ENCODE data around the gene RHOJ.
"Not testable (repeated sequence)": the region's sequence is repeated elsewhere in the genome, so short reads cannot be mapped to it uniquely, and the experiment has no call there.

RHOJ gene

DNA sequence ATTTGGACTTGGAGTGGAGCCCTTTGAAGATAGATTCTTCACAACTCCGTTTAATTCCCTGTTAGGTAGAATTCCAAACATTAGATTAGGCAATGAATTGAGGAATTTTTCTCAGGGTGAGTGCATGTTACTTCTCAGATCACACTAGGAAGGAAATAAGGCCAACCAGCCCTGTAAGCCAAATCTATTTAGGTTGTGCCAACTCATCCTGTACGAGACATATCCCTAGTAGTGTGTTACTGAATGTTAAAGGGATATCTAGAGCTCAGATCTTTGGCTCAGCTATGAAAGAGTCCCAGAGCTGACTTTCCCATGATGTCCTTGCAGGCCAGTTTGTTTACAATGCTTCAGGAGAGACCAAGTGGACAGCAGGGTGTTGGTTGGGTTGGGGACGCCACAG is 68.9 kb downstream of the RHOJ start:
- Histone ChIP-seq H3K4me1 (ENCODE audit: control insufficient read depth, low read depth, low read length) (no peaks in the 10 kb centered on the region), H3K9me3 (ENCODE audit: control insufficient read depth, low read depth, low read length) (no peaks in the 10 kb centered on the region), H3K4me3 (ENCODE audit: low read length) (no peak overlapping the region), H3K27ac (ENCODE audit: low read length) (no peak overlapping the region), H3K9ac (ENCODE audit: low read length) (no peak overlapping the region), H3K27me3 (ENCODE audit: control insufficient read depth, insufficient read depth, low read length) (no peaks in the 10 kb centered on the region), H3K36me3 (ENCODE audit: control insufficient read depth, low read depth, low read length) (no peaks in the 10 kb centered on the region)

DNA sequence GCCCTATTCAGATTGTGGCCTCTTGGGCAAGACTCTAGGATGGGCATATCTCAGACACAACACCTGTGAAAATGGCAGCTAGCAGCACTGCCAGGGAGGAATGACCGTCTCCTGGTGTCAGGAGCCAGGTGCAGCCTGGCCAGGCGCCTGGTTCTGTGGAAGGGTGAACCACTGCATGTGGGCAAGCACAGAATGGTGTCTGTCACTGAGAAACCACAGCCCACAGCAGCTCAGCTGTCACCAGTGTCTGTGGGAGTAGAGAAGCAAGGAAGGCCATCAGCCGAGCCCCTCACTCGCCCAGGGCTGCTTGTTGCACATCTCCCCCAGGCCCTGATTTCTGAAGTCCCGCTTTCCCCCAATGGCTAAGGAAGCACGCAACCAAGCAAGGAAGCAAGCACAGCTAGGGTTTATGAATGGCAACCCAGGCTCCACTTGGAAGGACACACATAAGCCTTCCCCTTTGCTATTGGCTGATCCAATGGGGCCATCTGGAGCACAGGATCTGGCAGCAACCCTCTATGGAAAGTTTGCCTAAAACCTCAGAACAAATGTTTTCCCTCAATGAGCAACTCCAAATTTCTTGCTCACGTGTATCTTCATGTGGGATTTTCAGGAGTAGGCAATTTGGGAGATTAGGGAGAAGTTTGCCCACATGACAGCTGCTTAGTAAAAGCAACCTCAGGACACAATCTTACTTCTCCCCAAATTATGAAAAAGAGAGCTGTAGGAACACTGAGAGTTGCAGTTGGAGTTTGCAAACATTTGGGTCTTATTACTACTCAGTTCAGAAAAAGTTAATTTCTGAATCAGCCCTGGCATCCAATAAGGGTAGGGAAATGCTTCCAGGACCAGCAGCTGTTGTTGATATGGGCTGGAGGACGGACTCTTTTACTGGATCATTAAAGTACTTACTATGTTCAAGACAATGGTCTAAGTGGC is 69.7 kb downstream of the RHOJ start:
- Histone ChIP-seq H3K4me3 (ENCODE audit: low read length) (no peak overlapping the region), H3K9ac (ENCODE audit: low read length) (no peak overlapping the region), H3K36me3 (ENCODE audit: control insufficient read depth, low read depth, low read length) (no peaks in the 10 kb centered on the region), H3K4me1 (ENCODE audit: control insufficient read depth, low read depth, low read length) (no peaks in the 10 kb centered on the region), H3K27ac (ENCODE audit: low read length) (no peak overlapping the region), H3K9me3 (ENCODE audit: control insufficient read depth, low read depth, low read length) (no peaks in the 10 kb centered on the region), H3K27me3 (ENCODE audit: control insufficient read depth, insufficient read depth, low read length) (no peaks in the 10 kb centered on the region)

DNA sequence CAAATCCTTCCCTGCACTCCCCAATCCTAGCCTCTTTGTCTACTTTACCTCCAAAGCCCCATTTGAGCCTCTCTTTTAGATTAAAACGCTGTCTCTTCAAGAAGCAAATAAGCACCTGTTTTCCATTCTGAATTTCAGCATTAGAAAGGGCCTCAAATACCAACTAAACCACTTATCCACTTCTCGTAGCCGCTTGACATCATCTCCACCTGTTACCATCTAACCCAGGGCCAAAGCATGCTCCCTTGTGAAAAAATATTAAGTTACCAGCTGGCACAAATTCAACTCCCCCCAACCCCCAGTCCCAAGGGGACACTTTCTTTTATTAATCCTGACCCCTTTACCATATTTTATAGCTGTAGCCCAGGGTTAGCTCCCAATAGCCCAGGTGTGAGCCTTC is 71.4 kb downstream of the RHOJ start:
- no peaks in the 10 kb centered on the region for H3K4me1 ChIP-seq (ENCODE audit: control insufficient read depth, low read depth, low read length)
- no peaks in the 10 kb centered on the region for H3K36me3 ChIP-seq (ENCODE audit: control insufficient read depth, low read depth, low read length)
- no peak overlapping the region for H3K9ac ChIP-seq (ENCODE audit: low read length)
- H3K27me3 ChIP-seq (ENCODE audit: control insufficient read depth, insufficient read depth, low read length), result no peaks in the 10 kb centered on the region
- no peak overlapping the region for H3K4me3 ChIP-seq (ENCODE audit: low read length)
- no peaks in the 10 kb centered on the region for H3K9me3 ChIP-seq (ENCODE audit: control insufficient read depth, low read depth, low read length)
- no peak overlapping the region for H3K27ac ChIP-seq (ENCODE audit: low read length)

DNA sequence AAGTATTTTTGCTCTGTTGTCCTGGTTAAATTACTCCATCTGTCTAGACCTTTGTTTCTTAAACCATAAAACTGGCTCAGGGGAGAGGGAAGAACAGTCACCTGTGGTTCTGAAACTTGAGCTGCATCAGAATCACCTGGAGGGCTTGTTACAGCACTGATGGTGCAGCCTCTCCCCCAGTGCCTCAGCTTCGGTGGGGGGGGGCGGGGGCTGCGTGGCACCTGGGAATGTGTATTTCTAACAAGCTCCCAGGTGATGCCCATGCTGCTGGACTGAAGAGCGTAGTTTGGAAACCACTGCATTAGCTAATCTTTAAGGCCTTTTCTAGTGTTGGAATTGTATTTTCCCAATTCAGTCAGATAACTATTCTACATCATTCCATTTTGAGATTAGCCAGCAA is 71.8 kb downstream of the RHOJ start:
- Histone ChIP-seq H3K4me1 (ENCODE audit: control insufficient read depth, low read depth, low read length) (no peaks in the 10 kb centered on the region), H3K9me3 (ENCODE audit: control insufficient read depth, low read depth, low read length) (no peaks in the 10 kb centered on the region), H3K4me3 (ENCODE audit: low read length) (no peak overlapping the region), H3K27me3 (ENCODE audit: control insufficient read depth, insufficient read depth, low read length) (no peaks in the 10 kb centered on the region), H3K9ac (ENCODE audit: low read length) (no peak overlapping the region), H3K27ac (ENCODE audit: low read length) (no peak overlapping the region), H3K36me3 (ENCODE audit: control insufficient read depth, low read depth, low read length) (no peaks in the 10 kb centered on the region)

DNA sequence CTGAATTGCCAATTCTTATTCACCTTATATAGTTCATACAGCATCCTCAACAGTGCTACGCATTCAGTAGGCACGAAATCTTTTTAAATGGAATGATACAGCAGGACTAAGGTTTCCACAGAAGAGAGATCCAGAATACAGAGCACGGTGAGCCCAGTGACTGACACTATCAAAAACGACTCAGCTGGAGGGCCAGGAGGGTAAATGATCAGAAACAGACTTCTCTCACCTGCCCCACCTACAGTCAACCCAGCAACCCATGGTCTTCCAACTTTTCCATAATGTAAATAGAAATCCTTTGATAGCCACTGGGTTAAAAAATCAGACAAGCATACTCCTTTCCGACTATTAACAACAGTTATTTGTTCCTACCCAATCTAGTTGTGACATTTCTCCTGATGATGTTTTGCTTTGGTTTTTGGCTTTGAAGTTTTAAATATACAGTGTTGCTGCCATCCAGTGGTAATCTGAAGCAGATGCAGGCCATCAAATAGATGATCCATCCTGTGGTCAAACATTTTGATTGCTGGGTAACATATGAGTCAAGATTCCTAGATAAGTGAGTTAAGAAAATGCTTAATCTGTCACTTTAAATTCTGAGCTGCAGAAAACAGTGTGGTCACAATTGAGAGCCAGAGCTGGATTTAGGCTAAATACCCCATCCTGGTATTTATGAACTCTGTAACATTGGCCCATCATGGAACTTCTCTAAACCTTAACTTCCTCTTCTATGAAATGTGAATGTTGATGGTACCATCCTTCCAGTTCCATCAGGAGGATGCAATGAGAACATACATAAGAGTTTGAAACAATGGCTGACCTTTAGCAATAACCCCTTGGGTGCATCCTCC is 72.5 kb downstream of the RHOJ start:
- Histone ChIP-seq H3K4me1 (ENCODE audit: control insufficient read depth, low read depth, low read length) (no peaks in the 10 kb centered on the region), H3K27me3 (ENCODE audit: control insufficient read depth, insufficient read depth, low read length) (no peaks in the 10 kb centered on the region), H3K9me3 (ENCODE audit: control insufficient read depth, low read depth, low read length) (no peaks in the 10 kb centered on the region), H3K36me3 (ENCODE audit: control insufficient read depth, low read depth, low read length) (no peaks in the 10 kb centered on the region), H3K4me3 (ENCODE audit: low read length) (no peak overlapping the region), H3K27ac (ENCODE audit: low read length) (no peak overlapping the region), H3K9ac (ENCODE audit: low read length) (no peak overlapping the region)

DNA sequence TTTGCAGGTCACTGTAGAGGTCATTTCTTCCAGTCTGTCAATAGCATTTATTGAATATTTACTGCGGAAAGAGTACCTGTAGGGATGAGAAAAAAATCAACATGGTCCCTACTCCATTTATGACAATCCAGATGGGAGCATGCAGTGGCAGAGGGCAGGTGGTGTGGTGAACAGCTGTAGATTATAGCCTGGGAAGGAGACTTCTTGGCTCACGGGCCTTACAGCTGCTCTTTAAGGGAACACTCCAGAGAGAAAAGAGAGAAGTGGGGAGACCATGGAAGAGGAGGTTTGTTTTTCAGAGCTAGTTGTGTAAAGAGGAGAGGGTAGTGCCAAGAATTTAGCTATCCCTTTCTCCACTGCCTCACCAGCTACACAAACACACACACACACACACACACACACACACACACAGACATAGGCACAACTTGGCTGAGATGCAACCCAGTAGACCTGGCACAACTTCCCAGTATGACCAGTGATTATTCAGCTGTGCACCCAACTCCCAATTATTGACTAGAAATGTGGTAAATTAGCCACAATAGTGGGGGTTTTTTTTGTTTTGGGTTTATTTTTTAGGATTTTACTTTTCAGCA is 73.4 kb downstream of the RHOJ start:
- Histone ChIP-seq H3K27ac (ENCODE audit: low read length) (no peak overlapping the region), H3K36me3 (ENCODE audit: control insufficient read depth, low read depth, low read length) (no peaks in the 10 kb centered on the region), H3K4me1 (ENCODE audit: control insufficient read depth, low read depth, low read length) (no peaks in the 10 kb centered on the region), H3K9ac (ENCODE audit: low read length) (no peak overlapping the region), H3K27me3 (ENCODE audit: control insufficient read depth, insufficient read depth, low read length) (no peaks in the 10 kb centered on the region), H3K4me3 (ENCODE audit: low read length) (no peak overlapping the region), H3K9me3 (ENCODE audit: control insufficient read depth, low read depth, low read length) (no peaks in the 10 kb centered on the region)

DNA sequence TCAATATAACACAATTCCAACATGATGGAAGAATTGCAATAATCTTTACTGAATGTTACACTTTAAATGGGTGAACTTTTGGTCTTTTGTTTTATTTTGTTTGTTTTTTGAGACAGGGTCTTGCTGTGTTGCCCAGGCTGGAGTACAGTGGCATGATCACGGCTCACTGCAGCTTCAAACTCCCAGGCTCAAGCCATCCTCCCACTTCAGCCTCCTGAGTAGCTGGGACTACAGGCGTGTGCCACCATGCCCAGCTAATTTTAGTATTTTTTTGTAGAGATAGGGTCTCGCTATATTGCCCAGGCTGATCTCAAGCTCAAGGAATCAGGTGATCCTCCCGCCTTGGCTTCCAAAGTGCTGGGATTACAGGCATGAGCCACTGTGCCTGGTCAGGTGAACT is 75.7 kb downstream of the RHOJ start:
- not testable (repeated sequence) for H3K4me3 ChIP-seq (ENCODE audit: low read length); H3K27ac ChIP-seq (ENCODE audit: low read length); H3K9ac ChIP-seq (ENCODE audit: low read length); H3K36me3 ChIP-seq (ENCODE audit: control insufficient read depth, low read depth, low read length); H3K9me3 ChIP-seq (ENCODE audit: control insufficient read depth, low read depth, low read length); H3K27me3 ChIP-seq (ENCODE audit: control insufficient read depth, insufficient read depth, low read length); H3K4me1 ChIP-seq (ENCODE audit: control insufficient read depth, low read depth, low read length)

DNA sequence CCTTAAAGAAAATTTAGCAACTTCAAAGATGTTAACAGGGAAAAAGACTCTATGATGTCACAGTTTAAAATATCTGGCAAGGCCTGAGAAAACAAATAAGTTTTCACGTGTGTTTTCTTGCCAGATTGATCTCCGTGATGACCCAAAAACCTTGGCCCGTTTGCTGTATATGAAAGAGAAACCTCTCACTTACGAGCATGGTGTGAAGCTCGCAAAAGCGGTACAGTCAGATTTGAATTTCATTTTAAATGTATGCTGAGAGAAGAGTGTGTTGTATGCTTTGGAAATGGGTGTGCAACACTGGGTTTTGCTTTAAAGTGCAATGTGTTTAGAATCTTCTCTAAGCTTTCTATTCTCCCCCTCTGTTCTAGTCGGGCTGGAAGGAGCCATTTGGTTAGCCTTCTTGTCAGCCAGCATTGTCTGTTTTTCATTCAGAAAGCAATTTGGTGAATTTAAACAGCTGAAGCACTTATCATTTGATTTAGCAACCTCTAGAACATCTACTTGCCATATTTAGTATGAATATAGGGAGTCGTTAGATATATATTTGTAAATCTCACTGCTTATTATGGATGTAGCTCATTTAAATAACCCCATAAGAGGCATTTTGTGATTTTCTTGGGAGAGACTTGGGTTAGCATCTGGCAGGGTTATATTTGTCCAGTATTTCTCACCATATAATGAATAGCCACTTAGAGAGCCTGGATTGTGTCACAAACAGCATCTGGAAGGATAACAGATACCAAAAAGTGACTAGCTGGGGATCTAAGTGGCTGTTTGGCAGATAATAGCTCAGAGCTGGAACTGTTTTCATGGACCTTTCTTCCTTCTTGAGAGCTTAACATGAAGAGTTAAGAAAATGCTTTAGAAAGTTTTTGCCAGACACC is 79.0 kb downstream of the RHOJ start:
- no peak overlapping the region for H3K4me3 ChIP-seq (ENCODE audit: low read length)
- H3K4me1 ChIP-seq (ENCODE audit: control insufficient read depth, low read depth, low read length), result peaks cover 8% of the 10 kb centered on the region
- H3K27me3 ChIP-seq (ENCODE audit: control insufficient read depth, insufficient read depth, low read length), result no peaks in the 10 kb centered on the region
- no peak overlapping the region for H3K9ac ChIP-seq (ENCODE audit: low read length)
- no peaks in the 10 kb centered on the region for H3K36me3 ChIP-seq (ENCODE audit: control insufficient read depth, low read depth, low read length)
- no peaks in the 10 kb centered on the region for H3K9me3 ChIP-seq (ENCODE audit: control insufficient read depth, low read depth, low read length)
- no peak overlapping the region for H3K27ac ChIP-seq (ENCODE audit: low read length)

DNA sequence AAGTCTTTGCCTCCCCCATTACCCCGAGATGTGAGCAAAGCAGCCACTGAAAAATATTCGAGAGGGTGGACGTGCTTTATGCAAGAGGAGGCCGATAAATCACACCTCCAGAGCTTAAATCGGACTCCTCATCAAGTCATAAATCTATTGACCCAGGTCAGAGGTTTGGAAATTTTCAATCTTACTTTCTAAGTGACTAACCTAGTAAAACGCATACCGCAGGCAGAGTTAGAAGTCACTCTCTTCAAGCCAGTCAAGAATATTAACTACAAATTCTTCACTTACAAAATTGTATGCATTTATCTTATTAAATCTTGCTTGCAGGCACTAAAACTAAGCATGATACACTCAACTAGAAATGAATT is 79.6 kb downstream of the RHOJ start:
- Histone ChIP-seq H3K9me3 (ENCODE audit: control insufficient read depth, low read depth, low read length) (no peaks in the 10 kb centered on the region), H3K9ac (ENCODE audit: low read length) (no peak overlapping the region), H3K27me3 (ENCODE audit: control insufficient read depth, insufficient read depth, low read length) (no peaks in the 10 kb centered on the region)

DNA sequence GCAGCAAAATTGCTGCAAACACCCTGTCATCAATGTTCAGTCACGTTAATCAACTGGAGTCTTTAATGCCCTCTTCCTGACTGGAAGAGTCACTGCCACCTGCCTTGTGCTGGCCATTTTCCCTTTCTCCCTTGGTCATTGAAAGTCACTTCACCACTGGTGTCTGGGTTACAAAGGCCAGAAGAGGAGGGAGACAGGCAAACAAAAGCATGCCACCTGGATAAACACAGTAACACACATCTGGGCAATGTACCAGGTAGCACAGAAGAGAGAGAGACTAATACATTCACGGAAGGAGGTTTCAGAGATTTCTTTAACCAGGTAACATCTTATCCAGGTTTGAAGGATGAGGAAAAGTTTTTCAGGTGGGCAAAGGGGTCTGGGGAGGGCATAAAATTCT is 81.8 kb downstream of the RHOJ start:
- peaks cover 11% of the 10 kb centered on the region for H3K4me1 ChIP-seq (ENCODE audit: control insufficient read depth, low read depth, low read length)
- no peaks in the 10 kb centered on the region for H3K36me3 ChIP-seq (ENCODE audit: control insufficient read depth, low read depth, low read length)
- no peak overlapping the region for H3K27ac ChIP-seq (ENCODE audit: low read length)
- H3K27me3 ChIP-seq (ENCODE audit: control insufficient read depth, insufficient read depth, low read length), result no peaks in the 10 kb centered on the region
- no peak overlapping the region for H3K9ac ChIP-seq (ENCODE audit: low read length)
- no peak overlapping the region for H3K4me3 ChIP-seq (ENCODE audit: low read length)
- no peaks in the 10 kb centered on the region for H3K9me3 ChIP-seq (ENCODE audit: control insufficient read depth, low read depth, low read length)

More for the DNA sequence above, 79.6 kb downstream of the RHOJ start:
- H3K4me1 ChIP-seq (ENCODE audit: control insufficient read depth, low read depth, low read length), result peaks cover 8% of the 10 kb centered on the region
- H3K27ac ChIP-seq (ENCODE audit: low read length), result no peak overlapping the region
- no peak overlapping the region for H3K4me3 ChIP-seq (ENCODE audit: low read length)
- H3K36me3 ChIP-seq (ENCODE audit: control insufficient read depth, low read depth, low read length), result no peaks in the 10 kb centered on the region

Data from iPS-18a (cell line).